ENCODE data around the gene TMEM94.

The TMEM94 gene

DNA sequence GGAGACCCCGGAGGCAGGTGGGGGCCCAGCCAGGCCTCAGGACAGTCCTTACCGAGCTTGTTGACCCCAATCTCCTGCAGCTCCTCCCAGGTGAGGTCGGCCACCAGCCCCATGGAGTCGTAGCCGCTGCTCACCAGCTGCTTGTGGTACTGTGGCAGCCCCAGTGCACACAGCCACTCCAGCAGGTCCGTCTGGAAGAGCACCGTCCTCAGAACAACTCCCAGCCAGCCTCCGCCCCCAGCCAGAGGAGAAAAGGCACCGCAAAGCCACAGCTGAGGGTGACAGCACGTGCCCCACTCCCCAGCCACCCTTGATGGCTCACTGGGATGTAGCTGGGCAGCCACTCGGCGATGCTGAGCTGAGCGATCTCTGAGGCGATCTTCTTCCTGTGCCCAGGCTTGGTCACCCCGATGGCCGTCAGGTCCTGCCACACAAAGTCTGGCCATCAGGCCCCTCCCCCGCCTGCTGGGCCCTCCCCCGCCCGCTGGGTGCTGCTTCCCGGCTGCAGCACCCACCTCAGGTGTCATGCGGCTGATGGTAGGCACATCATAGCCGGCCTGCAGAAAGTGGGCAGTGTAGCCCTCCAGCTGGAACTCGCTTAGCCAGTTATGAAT lies 47.0 kb downstream of the TMEM94 start:
- Mint-ChIP-seq H3K4me1 (ENCODE audit: low read depth) (no peaks in the 10 kb centered on the region), H3K9me3 (no peaks in the 10 kb centered on the region), H3K4me3 (no peak overlapping the region), H3K36me3 (ENCODE audit: low read depth) (no peaks in the 10 kb centered on the region), H3K27me3 (ENCODE audit: low read depth) (no peaks in the 10 kb centered on the region), H3K27ac (no peak overlapping the region)

DNA sequence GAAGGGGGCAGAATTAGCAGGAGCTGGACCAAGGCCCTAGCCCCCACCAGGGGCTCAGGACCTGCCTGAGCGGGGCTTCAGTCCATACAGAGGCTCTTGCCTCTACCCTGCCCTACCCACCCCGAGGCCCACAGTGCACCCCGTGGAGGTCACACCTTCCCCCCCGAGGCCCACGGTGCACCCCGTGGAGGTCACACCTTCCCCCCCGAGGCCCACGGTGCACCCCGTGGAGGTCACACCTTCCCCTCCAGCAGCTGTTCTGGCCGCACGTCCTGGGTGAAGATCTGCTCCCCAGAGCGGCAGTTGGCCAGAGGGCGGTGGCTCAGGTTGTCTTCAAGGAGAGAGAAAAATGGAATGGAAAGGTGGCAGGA lies 47.5 kb downstream of the TMEM94 start:
- H3K36me3 Mint-ChIP-seq (ENCODE audit: low read depth) = no peaks in the 10 kb centered on the region
- no peak overlapping the region for H3K27ac Mint-ChIP-seq
- no peaks in the 10 kb centered on the region for H3K27me3 Mint-ChIP-seq (ENCODE audit: low read depth)
- no peak overlapping the region for H3K4me3 Mint-ChIP-seq
- no peaks in the 10 kb centered on the region for H3K9me3 Mint-ChIP-seq
- no peaks in the 10 kb centered on the region for H3K4me1 Mint-ChIP-seq (ENCODE audit: low read depth)

DNA sequence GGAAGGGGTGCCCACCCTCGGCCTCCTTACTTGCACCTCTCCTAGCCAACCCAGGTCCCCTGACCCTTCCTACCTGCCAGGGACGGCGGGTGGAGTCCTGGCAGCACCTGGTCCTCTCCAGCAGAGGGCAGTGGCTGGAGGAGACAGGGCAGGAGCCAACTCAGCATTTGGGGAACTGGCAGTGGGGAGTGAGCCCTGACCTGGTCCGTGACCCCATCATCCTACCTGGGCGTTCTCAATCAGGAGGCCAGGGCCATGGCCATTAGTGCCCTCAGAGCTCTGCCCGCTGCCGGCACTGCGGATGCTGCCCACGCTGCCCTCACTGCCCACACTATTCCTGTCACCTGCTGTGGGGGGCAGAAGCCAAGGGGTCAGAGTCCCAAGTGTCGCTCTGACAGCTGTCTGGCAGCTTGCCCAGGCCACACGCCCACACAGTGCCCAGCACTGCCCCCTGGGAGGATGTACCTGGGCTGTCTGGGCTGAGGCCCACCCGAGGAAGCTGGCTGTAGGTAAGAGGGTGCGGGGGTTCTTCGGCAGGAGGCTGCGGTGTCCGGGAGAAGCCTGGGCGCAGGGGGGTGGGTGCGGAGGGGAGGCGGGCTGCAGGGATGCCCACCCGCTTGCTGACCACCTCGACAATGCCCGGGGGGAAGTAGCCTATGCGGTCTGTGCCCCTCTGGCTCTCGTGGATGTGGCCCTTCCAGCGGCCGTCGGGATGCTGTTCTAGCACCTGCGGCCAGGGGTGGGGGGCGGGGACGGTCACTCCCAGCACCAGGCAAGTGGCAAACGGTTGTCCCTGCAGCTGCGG lies 48.1 kb downstream of the TMEM94 start:
- no peak overlapping the region for H3K27ac Mint-ChIP-seq
- H3K9me3 Mint-ChIP-seq = no peaks in the 10 kb centered on the region
- H3K4me3 Mint-ChIP-seq = no peak overlapping the region
- no peaks in the 10 kb centered on the region for H3K36me3 Mint-ChIP-seq (ENCODE audit: low read depth)
- H3K27me3 Mint-ChIP-seq (ENCODE audit: low read depth) = no peaks in the 10 kb centered on the region
- H3K4me1 Mint-ChIP-seq (ENCODE audit: low read depth) = no peaks in the 10 kb centered on the region

DNA sequence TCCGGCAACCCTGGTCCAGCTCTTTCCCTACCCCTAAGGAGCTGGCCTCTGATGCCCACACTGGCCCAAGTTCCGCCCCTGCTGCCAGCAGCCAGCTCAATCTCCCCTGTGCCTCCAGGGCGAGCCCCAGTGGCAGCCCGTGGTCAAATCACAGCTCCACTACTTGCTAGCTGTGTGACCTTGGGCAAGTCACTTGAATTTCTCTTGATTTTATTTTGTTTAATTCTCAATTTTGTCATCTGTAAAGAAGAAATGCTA lies 48.6 kb downstream of the TMEM94 start:
- Mint-ChIP-seq H3K36me3 (ENCODE audit: low read depth) (no peaks in the 10 kb centered on the region), H3K9me3 (no peaks in the 10 kb centered on the region), H3K4me1 (ENCODE audit: low read depth) (no peaks in the 10 kb centered on the region), H3K27me3 (ENCODE audit: low read depth) (no peaks in the 10 kb centered on the region), H3K4me3 (no peak overlapping the region), H3K27ac (no peak overlapping the region)

DNA sequence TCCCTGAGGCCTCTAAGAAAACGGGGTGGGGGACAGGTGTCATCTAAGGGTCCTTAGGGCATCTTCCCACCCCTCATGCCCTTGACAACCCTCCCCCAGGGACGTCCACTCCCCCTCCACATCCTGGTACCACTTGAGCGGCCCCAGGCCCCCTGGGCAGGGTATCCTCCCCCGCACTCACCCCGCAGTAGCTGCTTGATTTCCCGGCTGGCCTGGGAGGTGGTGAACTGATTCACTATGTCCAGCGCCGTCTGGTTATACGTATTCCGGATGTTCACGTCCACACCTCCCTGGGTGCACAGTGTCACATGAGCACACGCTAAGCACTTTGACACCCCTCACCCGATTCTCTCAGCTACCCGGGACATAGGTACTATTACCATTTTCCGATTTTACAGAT lies 49.2 kb downstream of the TMEM94 start:
- Mint-ChIP-seq H3K27ac (no peak overlapping the region), H3K4me3 (no peak overlapping the region), H3K9me3 (no peaks in the 10 kb centered on the region), H3K27me3 (ENCODE audit: low read depth) (no peaks in the 10 kb centered on the region), H3K4me1 (ENCODE audit: low read depth) (no peaks in the 10 kb centered on the region), H3K36me3 (ENCODE audit: low read depth) (no peaks in the 10 kb centered on the region)

DNA sequence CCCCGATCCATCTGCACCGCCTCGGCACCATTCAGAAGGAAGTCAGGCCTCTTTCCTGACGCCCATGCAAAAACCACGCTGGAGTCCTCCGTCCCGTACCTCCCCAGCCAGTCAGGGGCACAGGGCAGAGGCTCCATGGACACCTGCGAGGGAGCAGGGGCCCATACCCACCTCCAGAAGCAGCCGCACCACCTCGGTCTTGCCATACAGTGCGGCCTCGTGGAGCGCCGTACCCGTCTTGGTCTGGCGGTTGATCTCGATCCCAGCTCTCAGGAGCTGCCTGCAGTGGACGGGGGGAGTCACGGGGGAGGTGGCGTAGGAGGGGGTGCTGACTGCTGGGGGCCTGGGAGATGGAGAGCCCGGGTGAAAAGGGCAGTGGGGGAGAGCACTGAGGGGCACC lies 49.7 kb downstream of the TMEM94 start:
- Mint-ChIP-seq H3K27me3 (ENCODE audit: low read depth) (no peaks in the 10 kb centered on the region), H3K4me1 (ENCODE audit: low read depth) (no peaks in the 10 kb centered on the region), H3K9me3 (no peaks in the 10 kb centered on the region), H3K4me3 (no peak overlapping the region), H3K36me3 (ENCODE audit: low read depth) (no peaks in the 10 kb centered on the region), H3K27ac (no peak overlapping the region)

DNA sequence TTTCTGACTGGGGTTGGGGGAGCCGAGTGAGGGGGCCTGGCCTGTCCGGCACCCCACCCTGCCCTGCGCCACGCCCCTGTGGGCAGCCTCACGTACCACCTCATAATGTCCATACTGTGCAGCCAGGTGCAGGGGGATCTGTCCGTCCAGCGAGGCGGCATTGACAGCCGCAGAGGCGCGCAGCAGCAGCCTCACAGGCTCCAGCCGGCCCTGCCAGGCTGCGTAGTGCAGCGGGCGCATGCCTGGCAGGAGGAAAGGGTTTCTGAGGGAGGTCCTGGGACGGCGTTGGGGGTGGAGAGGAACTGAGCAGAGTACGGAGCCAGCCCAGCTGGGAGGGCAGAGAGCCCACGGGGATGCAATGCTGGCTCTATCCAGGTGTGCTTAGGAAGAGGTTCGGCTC lies 50.5 kb downstream of the TMEM94 start:
- H3K4me1 Mint-ChIP-seq (ENCODE audit: low read depth) = no peaks in the 10 kb centered on the region
- H3K27ac Mint-ChIP-seq = no peak overlapping the region
- no peaks in the 10 kb centered on the region for H3K36me3 Mint-ChIP-seq (ENCODE audit: low read depth)
- no peak overlapping the region for H3K4me3 Mint-ChIP-seq
- H3K27me3 Mint-ChIP-seq (ENCODE audit: low read depth) = no peaks in the 10 kb centered on the region
- no peaks in the 10 kb centered on the region for H3K9me3 Mint-ChIP-seq

DNA sequence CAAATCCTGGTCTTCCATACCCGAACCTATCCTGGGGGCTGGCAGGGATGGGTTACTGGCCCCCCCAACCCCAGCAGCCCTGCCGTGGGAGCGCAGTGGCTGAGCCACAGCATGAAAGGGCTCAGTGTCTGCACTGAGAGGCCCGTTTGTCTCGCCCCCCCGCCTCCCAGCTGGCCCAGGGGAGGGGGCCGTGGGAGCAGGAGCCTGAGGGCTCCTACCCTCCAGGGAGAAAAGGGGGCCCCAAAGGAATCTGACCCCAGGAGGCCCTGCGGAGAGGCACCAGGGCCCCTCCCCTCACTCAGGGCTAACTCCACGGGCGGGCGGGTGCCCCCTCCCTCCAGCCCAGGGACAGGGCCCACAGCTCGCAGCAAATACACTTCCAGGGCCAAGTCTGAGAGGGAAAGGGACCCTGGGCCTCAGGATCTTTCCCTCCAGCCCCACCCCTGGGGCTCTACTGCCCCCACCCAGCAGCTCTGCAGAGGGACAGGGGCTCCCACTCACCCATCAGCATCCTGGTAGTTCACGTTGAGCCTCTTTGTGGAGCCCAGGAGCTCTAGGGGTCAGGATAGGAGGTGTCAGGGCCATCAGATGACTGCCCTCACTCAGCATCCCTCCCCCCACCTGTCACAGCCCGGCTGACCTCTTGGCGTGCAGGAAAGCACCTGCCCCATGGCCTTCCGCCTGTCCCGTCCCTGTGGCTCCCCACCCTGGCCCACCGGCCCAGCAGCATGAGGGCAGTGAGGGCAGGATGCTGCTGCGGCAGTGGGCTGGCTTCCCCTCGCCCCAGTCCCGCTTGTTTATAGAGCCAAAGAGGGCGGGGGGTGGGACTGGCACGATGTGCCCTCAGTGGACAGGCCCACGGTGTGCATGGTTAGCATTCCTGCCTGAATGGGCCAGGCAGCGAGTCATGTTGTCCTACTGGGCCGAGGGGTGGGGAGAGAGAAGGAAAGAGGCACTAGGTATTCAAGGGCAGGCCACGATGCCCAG lies 51.6 kb downstream of the TMEM94 start:
- Mint-ChIP-seq H3K4me3 (no peak overlapping the region), H3K9me3 (no peaks in the 10 kb centered on the region), H3K36me3 (ENCODE audit: low read depth) (no peaks in the 10 kb centered on the region), H3K27ac (no peak overlapping the region), H3K27me3 (ENCODE audit: low read depth) (no peaks in the 10 kb centered on the region), H3K4me1 (ENCODE audit: low read depth) (no peaks in the 10 kb centered on the region)

DNA sequence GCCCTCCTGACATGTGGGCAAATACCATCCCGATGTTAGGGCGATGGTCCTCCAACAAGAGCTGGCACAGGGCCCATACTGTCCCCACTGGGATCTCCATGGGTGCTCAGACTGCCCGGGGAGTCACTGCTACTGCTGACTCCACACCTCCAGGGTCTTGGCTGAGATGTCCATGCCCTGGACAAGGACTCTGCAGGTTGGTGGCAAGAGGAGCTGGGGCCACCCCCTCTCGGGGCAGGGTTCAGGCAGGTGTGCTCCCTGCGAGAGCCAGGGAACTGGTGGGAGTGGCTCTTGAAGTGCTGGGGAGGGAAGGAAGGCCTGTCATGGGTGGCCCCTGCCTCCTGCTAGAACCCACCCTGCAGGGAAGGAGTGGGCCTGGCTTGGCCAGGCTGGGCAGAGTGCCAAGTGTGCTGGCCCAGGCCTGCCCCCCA lies 52.5 kb downstream of the TMEM94 start:
- Mint-ChIP-seq H3K36me3 (ENCODE audit: low read depth) (no peaks in the 10 kb centered on the region), H3K9me3 (no peaks in the 10 kb centered on the region), H3K4me1 (ENCODE audit: low read depth) (no peaks in the 10 kb centered on the region), H3K27ac (no peak overlapping the region), H3K27me3 (ENCODE audit: low read depth) (peaks cover 6% of the 10 kb centered on the region), H3K4me3 (no peak overlapping the region)

DNA sequence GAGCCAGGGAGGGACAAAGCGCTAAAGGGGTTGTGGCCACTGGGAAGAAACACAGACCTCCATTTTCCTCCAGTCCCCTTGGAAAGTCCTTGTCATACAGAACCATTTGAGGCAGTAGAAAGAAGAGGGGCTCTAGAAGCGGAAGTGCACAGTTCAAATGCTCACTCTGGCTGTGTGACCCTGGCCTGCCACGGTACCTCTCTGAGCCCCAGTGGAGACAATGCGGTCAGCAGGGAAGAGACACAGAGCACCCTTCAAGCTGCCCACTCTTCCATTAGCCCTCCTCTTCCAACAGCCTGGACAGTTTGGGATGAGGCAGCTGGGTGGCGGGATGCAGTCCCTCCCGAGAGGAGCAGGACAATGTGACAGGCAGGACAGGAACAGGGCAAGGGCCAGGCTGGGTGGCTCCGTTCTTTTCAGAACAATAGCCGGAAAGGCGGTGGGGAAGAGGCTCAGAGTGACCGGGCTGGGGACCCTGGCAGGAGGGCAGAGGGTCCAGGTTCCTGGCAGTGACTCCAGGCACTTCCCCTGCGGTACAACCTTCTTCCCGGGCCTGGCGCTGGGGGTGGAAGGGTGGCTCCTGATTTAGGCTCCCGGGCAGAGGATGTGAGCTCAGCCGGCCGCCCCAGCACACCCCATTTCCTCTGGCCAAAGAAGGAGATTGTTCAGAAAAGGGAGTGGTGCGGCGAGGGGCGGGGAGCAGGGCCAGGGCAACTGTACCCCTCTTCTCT lies 53.3 kb downstream of the TMEM94 start:
- H3K9me3 Mint-ChIP-seq = no peaks in the 10 kb centered on the region
- no peak overlapping the region for H3K27ac Mint-ChIP-seq
- no peaks in the 10 kb centered on the region for H3K4me1 Mint-ChIP-seq (ENCODE audit: low read depth)
- H3K36me3 Mint-ChIP-seq (ENCODE audit: low read depth) = no peaks in the 10 kb centered on the region
- peaks cover 10% of the 10 kb centered on the region for H3K27me3 Mint-ChIP-seq (ENCODE audit: low read depth)
- H3K4me3 Mint-ChIP-seq = no peak overlapping the region

DNA sequence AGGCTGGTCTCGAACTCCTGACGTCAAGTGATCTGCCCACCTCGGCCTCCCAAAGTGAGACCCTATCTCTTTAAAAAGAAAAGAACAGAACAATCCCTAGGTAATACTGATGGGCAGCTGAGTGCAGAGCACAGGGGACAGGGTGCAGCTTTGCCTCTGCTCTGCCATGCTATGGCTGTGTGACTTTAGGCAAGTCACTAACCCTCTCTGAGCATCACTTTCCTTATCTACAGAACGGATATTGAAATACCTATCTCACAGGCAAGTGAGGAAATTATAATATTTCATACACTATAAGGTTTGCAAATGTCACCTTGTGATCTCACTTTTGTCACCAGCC lies 54.8 kb downstream of the TMEM94 start:
- no peaks in the 10 kb centered on the region for H3K4me1 Mint-ChIP-seq (ENCODE audit: low read depth)
- peaks cover 10% of the 10 kb centered on the region for H3K27me3 Mint-ChIP-seq (ENCODE audit: low read depth)
- H3K36me3 Mint-ChIP-seq (ENCODE audit: low read depth) = no peaks in the 10 kb centered on the region
- H3K27ac Mint-ChIP-seq = no peak overlapping the region
- H3K4me3 Mint-ChIP-seq = no peak overlapping the region
- no peaks in the 10 kb centered on the region for H3K9me3 Mint-ChIP-seq

DNA sequence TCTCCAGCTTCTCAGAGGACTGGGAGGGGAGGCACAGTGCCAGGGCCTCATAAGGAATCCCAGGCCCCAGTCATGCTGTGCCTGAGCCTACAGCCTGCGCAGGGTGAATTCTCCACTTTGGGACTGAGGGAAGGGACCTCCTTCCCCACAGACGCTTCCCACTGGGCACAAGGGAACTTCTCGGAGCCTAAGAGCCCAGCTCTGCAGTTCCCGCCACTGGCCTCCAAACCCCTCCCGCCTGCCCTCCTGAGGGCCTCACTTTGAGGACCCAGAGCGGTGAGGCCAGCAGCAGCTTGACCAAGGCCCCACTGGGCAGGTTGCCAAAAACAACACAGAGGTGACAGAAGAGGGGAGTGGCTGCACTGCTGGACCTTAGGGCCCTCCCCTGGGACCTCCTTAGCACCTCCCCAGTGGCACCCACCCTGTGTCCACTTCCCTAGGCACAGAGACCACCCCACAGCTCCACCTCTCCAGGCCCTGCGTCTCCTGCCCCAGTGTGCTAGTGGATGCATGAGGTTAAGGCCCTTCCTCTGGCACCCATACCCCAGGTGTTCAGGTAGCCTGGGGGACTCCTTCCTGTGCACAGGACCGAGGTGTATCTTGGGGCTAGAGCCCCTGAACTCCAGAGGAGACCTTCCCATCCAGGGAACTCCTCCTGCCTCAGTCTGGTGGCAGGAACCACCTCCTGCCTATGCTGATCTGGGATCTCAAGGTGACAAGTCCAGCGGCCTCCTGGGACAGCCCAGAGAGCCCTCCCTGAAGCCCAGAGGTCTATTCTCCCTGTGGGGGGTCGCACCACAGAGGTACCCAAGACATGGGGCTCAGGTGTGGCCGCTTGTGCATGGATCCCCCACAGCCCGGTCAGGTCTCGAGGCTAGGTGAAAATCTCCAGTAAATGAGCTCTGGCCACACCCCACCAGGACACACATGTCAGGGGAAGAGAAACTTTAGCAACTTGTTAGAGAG lies 55.5 kb downstream of the TMEM94 start:
- H3K9me3 Mint-ChIP-seq = no peaks in the 10 kb centered on the region
- H3K4me1 Mint-ChIP-seq (ENCODE audit: low read depth) = no peaks in the 10 kb centered on the region
- no peak overlapping the region for H3K27ac Mint-ChIP-seq
- H3K4me3 Mint-ChIP-seq = no peak overlapping the region
- H3K27me3 Mint-ChIP-seq (ENCODE audit: low read depth) = peaks cover 10% of the 10 kb centered on the region
- no peaks in the 10 kb centered on the region for H3K36me3 Mint-ChIP-seq (ENCODE audit: low read depth)

DNA sequence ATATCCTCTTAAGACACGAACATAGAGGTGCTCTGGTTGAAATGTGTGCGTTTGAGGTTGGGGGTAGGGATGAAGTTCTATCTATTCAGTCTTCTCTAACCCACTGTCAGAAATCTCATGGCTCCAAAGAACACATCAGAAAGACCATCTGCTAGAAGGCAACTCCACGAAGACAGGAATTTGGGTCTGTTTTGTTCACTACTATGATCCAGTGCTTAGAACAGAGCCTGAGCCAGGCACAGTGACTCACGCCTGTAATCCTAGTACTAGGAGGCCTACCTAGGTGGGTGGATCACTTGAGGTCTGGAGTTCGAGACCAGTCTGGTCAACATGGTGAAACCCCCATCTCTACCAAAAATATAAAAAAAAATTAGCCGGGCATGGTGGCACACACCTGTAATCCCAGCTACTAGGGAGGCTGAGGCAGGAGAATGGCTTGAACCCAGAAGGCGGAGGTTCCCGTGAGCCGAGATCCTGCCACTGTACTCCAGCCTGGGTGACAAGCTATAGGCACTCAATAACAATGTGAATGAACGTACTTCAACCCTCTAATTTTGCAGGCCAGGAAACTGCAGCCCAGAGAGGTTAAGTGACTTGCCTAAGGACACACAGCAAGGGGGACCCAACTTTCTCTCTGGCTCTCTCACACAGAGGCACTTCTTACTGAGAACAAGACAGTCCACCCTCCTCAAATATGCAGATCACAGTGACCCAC lies 56.6 kb downstream of the TMEM94 start:
- peaks cover 10% of the 10 kb centered on the region for H3K27me3 Mint-ChIP-seq (ENCODE audit: low read depth)
- H3K36me3 Mint-ChIP-seq (ENCODE audit: low read depth) = peaks cover 7% of the 10 kb centered on the region
- H3K4me3 Mint-ChIP-seq = no peak overlapping the region
- peaks cover 10% of the 10 kb centered on the region for H3K4me1 Mint-ChIP-seq (ENCODE audit: low read depth)
- H3K9me3 Mint-ChIP-seq = no peaks in the 10 kb centered on the region
- H3K27ac Mint-ChIP-seq = no peak overlapping the region
